NCI-H187 (cell line): ENCODE results near the gene USP15.
A peak's percentile ranks its signal among the peaks of the same experiment; 100 is the strongest.

Experiments used
- DNase-seq, 2 experiments: peaks; one replicate each; lab custom pipeline; 2025; lab: John Stamatoyannopoulos, UW

USP15 gene

DNA sequence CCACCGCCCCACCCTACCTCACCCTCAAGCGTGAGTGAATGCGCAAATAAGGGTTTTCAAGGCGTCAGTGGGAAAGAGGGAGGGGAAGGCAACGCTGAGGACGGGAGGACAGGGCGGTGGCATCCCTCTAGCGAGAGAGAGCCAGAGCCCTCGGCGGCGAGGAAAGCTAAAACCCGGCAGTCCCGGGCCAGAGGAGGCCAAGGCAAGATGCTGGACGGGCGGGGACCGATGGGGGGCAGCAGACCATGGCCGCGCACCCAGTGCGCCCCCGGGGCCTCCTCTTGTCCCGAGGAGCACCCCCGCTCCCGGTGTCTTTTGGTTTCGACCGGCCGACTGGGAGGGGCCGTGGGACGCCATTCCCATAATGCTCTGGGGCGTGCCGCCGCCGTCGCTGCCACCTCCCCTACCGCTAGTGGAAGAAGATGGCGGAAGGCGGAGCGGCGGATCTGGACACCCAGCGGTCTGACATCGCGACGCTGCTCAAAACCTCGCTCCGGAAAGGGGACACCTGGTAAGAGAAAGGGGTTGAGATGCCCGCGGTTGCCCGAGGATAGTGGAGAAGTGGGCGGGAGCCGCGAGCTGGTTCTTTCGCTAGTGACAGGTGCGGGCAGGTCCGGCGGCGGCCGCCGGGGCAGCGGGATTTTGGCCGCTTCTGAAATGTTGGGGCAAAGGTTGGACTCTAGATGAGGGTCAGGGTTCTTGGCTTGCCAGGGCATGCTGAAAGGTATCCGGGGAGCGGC is at the start of gene USP15:
Gene USP15 (plus strand): TSS at position 412 of the 740 bp plus-strand sequence. CDS start 11 bp downstream, at position 423.
- DNase-seq, result peak; percentile 95 to 98

DNA sequence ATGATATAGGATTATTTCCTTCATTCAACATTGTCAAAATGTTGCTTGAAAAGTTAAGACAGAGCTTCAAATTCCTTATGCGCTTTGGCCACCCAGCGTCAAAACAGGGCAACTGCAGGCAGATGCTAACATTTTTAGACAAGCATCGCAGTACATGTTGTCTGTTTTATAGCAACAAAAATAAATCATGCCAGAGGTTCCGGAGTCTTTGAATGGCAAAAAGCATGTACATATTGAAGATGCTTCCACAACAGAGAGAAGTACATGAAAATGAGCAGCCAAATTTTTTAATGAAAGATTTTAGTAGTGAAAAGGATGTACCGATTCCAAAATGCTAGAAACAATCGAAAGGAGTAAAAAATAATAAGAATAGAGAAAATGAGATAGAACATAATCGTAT is 49.8 kb upstream of the USP15 start:
- no peak for DNase-seq

DNA sequence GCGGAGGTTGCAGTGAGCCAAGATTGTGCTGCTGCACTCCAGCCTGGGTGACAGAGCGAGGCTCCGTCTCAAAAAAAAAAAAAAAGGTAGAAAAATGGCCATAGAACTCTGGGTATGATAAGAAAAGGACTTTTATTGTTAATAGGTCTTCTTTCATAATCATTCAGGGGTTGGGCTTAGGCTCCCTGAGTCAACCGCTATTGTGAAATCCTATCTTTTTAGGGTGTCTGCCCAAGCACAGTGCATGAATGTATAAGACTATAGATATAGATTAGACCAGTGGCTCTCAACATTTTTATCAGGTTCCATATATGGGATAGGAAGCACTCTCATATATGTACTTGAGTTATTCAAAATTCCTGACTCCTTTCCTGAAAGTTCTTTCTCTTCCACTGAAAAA is 48.7 kb upstream of the USP15 start:
- DNase-seq, result no peak

DNA sequence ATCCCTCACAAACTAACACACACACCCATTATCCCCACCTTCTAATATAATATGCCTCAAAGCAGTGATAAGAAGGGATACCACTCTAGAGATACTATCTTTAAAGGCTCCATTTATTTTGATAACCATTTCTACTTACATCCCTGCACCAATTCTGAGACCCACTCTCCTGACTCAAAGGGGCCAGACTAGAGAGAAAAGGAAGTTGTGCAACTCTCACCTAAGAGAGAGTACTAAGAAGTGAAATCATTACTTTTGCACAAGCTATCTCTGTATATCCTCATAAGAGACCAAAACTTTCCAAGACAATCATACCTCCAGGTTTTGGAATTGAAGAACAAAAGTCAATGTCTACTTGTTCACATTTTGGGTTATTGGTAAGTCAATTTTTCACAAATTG is 45.4 kb upstream of the USP15 start:
- DNase-seq, result no peak

DNA sequence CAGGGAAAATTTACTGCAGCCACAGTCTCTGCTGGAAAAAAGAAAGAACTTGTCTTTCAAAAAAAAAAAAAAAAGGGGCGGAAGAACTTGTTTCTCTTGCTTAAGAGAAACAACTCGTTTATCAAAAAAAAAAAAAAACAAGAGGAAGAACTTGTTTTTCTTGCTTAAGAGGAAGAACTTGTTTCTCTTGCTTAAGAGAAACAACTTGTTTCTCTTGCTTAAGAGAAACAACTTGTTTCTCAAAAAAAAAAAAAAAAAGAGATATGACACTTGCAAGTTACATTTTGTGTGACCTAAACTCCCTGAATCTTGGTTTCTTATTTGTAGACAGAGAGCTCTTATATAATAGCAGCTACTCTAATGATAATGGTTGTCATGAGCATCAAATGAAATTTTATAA is 44.7 kb upstream of the USP15 start:
- no peak for DNase-seq

DNA sequence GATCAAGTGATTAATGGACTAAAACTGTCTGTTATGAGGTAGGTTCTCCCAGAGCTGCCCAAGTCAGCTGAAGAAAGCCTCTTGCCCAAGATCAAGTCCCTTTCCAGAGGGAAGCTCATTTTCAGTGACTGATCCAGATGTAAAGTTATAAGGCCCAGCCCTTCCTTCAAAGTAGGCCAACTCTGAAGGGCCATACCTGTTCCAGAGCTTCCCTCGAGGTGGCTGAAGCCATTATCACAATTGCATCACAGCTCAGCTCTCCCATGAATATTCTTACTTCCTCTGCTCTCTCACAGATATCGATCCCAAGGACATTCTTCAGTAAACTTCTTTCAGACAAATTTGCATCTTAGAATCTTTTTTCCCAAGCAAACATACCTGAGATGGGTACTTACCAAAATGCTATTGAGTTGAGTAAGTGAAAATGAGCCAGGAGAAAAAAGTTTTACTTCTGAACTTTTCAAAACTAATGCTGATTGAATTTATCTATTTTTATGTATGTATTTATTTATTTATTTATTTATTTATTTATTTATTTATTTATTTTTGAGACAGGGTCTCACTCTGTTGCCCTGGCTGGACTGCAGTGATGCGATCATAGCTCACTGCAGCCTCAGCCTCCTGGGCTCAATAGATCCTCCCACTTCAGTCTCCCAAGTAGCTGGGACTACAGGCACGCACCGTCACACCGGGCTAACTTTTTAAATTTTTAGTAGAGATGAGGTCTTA is 42.6 kb upstream of the USP15 start:
- no peak for DNase-seq

- DNase-seq, result no peak
Measured at GRCh38 chr12:62221107-62221506, 39.1 kb upstream of the USP15 start.

GRCh38 chr12:62224601-62225000 is 35.6 kb upstream of the USP15 start:
- no peak for DNase-seq

DNA sequence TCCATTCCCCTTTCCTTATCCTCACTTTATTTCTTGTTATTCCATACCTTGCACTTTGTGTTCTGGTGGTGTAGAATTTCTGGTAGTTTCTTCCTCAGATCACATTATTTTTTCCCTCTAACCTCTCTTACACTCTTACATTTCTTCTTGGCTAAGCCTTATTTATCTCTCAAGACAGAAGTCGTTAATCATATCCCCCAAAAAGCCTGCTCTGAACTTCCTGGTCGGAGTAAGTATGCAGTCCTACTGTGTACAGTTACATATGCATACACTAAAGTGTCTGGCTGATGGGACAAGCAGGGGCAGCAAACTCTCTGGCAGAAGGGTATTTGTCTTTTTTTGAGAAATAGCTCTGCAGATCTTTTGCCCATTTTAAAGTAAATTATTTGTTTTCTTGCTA is 33.1 kb upstream of the USP15 start:
- no peak for DNase-seq

- DNase-seq, result no peak
Measured at GRCh38 chr12:62230652-62231051, 29.6 kb upstream of the USP15 start.

DNA sequence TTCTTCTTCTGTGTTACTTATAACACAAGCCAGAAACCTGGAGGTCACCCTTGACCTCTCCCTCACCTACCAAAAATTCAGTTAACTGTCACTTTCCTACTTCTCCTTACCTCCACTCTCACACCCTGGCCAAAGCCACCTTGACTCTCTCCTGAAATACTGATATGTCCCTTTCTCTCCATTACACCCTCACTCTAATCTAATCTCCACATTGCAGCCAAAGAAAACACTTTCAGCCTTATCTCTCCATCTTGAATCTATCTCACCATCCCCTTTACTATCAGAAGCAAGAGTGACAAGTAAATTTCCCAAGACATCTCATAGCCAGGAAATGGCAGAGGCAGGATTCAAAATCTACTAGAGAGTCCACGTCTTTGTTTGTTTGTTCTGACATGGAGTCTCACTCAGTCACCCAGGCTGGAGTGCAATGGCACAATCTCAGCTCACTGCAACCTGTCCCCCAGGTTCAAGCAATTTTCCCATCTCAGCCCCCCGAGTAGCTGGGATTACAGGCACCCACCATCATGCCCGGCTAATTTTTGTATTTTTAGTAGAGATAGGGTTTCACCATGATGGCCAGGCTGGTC is 28.0 kb upstream of the USP15 start:
- DNase-seq, result no peak

DNA sequence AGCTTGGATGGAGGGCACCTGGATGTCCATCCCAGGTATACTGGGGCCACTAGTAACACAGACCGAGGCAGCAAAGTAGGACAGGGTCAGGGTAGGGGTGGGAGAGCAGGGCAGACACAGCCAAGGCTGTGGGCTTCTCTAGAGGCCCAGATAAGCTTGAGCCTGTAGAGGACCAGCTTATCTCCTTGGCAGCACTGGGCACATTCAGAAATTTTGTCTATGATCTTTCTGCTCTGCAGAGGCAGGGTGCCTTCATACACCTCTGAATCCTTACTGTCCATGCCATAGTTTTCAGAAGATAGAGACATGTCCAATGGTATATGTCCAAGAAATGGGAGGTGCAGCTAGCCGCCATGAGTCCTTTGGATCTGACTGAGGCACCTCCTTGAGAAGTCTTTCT is 26.4 kb upstream of the USP15 start:
- no peak for DNase-seq

- DNase-seq, result no peak
Measured at GRCh38 chr12:62239571-62239970, 20.6 kb upstream of the USP15 start.

DNA sequence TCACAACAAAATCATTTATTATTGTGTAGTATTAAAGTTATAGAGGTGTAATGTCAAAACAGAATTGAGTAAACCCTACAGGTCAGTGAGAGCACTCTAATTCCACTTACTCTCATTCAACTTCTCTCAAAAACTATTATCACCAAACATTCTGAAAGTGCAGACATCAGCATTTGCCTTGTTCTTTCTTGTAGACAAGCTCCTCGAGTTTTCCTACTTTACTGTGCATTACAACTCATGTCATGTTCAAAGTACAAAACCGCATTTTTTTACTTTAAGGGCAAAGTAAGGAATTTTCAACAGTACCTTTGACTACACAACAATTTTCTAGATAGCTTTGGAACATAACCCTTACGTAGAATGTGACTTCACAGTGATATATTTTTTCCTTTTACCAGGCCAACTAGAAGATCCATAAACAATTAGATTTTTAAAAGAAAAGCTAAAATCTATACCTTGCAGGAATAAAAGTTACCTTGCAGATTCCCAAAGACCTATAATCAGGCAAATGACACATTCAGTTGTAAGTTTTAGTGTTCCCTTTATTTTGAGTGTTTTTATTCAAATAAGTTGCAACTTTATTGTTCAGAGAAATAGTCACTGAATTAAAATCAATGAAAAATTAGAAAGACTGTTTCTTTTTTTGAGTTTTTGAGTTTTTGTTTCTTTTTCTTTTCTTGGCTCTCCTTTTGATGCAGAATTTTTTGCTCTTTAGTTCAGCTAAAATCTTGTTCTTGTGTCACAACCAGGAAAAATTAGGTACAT is 12.7 kb upstream of the USP15 start:
- DNase-seq, result no peak

DNA sequence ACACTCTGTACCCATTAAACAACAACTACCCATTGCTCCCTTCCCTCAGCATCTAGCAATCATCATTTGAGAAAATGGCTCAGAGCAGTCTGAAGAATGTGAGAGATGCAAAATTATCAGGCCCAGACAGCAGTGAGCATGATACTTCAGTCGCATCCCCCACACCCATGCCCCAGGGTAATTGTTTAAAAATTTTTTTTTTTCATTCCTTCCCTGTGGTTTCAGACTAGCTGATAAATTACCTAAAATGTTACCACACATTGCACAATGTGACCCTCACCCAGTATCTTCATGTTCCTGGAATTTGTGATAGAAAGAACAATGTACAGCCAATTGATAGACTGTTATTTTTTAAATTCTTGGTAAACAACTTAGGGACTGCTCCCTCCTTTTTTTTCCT is 11.3 kb upstream of the USP15 start:
- no peak for DNase-seq

DNA sequence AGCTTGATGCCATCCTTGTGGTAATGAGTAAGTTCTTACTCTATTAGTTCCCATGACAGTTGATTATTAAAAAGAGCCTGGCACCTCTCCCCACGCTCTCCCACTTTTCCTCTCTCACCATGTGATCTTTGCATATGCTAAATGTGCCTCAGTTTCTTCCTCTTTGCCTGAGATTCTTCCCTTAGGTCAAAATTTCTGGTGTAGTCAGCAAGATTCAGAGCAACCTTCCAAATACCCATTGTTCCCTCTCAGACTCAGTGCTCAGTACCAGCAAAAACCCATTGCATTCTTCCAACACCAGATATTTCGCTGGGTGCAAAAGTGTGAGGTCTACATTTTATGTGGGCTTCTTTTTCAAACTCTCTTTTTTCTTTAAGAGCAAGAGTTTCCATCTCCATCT is 10.8 kb upstream of the USP15 start:
- no peak for DNase-seq

DNA sequence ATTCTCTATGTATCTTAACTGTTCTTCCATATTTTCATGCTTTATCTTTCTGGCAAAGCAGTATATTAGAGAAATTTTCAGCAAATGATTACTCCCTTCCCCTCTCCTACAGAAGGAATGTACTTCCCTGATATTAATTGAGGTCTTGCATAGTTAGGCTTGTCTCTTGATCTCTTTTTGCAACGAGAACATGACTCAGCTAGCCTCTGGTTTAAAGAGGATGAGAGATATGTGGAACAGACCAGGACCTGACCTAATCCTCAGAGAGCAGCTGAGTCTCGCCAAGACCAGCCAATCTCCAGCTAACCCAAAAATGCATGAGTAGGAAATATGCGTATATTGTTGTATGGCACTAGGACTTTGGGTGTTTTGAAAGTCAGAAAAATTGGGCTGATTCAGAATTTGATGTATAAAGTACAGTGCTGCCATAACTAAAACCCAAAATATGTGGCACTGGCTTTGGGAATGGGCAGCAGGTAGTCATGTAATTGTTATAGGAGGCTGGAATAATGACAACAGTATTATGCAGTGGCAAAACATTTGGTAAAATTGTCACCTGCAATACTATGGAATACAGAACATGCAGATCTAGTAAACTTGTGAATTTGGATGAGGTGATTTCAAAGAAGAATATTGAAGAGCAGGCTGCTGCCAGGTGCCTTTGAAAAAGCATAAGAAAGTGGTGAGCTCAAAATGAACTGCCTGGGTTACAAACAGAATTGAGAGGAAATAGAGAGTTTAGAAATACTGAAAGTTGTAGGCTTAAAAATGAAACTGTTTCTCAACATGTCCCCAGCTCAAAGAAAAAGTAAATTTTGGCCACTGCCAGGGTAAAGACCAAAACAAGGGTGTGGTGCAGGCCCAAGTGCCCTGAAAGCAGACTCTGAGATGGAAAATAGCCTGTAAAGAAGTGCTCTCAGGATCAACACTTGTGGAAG is 9.3 kb upstream of the USP15 start:
- DNase-seq, result no peak

- DNase-seq, result no peak
Measured at GRCh38 chr12:62251609-62251958, 8.6 kb upstream of the USP15 start.

DNA sequence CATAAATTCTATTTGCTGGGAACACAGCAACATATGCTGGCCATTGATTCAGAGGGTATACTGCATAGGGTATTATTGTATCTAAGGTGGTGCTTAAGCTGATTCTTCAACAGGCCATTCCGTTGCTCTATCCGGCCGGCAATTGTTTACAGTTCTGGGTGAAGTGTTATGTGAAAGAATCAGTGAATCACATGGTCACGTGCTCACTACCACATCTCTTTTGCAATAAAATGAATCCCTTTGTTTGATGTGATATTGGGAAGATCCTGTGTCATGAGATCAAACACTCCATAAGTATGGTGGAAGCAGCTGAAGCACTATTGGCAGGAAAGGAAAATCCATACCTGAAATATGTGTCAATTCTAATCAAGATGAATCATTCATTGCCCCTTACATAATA is 7.6 kb upstream of the USP15 start:
- no peak for DNase-seq

DNA sequence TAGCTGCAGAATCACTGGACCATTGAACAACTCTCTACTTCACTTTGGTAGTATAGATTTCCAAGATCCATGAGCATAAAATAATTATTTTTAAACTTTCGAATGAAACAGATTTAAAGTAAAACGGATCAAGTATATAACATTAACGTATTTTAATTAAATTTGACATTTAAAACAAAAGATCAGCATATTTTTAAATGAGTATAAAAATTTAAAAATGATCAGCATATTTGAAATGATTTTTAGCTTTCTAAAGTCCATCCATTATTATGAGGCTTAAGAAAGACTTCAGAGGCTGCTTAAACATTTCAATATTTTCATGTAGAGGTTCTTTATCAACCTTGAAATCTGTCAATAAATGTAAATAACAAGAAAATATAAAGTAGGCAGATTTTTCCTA is 5.2 kb upstream of the USP15 start:
- DNase-seq, result no peak

DNA sequence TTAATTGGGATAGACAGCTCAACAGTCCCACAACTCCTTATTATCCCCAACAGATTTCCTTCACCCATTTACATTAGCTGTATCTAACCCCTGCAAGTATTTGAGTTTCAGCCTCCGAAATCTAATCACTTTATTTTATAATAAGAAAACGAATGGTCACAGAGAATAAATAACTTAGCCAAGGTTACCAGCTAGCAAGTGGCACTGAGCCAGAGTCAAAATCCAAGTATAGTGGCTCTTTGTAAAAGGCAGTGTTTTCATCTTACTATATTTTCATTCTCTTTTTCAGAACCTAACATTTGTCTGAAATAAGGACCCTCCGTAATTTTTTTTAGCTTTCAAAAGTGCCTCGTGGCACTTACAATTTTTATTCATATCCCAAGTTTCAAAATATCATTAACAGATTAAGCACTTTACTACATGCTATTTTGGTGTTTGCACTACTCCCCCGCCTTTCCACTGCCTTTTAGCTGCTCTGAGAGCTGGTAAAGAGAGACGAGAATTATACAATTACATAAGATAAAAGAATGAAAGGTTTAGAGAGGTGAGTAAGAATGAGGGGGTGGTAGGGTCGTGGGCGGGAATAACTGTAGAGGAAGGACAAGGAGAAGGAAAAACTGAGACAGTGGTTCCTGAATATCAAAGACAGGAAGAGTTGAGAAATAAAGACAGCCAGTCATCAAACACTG is 3.7 kb upstream of the USP15 start:
- no peak for DNase-seq
